GM12873 (cell line): ENCODE data around the gene PCLO.

Source experiments
- CTCF ChIP-seq: IDR thresholded peaks from 2 replicates; pipeline ENCODE4 v1.5.1; 2012; ENCODE audit warnings: low read depth, mild to moderate bottlenecking, moderate library complexity, low read length, control low read depth; ENCODE audit not compliant: insufficient read depth; ENCODE audit errors: missing control alignments

PCLO gene

GRCh38 chr7:83155407-83155806 is 7.3 kb downstream of the PCLO start:
- TF ChIP-seq CTCF, result no peak

GRCh38 chr7:83153419-83153818 is 9.3 kb downstream of the PCLO start:
- no peak for TF ChIP-seq CTCF

- no peak for TF ChIP-seq CTCF
Measured at GRCh38 chr7:83150310-83150709, 12.4 kb downstream of the PCLO start.

- TF ChIP-seq CTCF, result no peak
Measured at GRCh38 chr7:83149466-83149865, 13.2 kb downstream of the PCLO start.

GRCh38 chr7:83148776-83149175 is 13.9 kb downstream of the PCLO start:
- no peak for TF ChIP-seq CTCF

- TF ChIP-seq CTCF, result no peak
Measured at GRCh38 chr7:83143107-83143506, 19.6 kb downstream of the PCLO start.

GRCh38 chr7:83142365-83142764 is 20.3 kb downstream of the PCLO start:
- TF ChIP-seq CTCF, result no peak
